ENCODE measurements around the gene MAST4.

MAST4 gene

DNA sequence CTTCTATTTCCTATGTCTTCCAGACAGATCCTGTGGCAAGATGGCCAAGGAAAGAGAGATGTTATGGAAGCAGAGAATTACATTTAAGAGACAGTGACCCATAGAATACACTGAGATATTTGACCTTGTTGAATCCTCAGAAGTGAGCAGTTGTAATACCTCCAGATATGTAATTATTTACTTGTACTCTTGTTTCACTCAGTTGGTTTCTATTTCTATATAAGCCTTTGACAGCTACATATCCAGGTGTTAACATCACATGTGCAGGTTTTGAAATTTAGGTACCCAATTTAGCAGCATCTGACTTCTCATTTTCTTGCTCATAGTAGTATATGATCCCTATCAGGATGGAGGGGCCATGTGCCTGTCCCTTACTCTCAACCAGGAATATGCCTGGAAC is 330.9 kb downstream of the MAST4 start:
- no peak for DNase-seq

DNA sequence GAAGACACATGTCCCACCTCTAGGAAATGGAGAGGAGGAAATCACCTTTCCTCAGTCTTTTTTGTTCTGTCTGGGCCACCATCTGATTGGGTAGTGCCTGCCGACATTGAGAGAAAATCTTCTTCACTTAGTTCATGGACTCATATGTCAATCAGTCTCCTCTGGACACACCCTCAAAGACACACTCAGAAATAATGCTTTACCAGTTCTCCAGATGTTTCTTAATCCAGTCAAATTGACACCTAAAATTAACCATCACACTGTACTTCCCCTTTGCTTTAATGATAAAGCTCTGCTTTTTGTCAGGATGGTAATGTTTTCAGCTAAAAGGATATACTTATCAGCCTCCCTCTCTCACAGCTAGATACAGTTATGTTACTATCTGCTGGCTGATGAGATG is 333.1 kb downstream of the MAST4 start:
- DNase-seq, result no peak

DNA sequence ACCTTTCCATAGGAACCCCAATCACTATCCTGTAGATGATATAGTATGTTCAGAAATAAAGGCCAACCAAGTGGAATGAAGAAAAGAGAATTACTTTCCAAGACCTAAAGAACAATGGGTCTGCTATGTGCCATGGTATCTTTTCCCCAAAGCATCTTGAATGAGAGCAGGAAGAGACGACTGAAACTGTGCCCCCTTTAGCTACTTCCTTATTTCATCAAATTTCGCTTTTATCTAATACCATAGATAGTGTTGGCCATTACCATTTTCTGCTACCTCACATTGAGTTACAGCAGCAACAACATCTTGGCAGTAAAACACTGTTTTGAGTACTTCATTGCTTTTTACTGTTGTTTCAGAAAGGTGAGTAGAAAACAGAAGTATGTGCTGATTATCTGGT is 333.8 kb downstream of the MAST4 start:
- DNase-seq, result no peak

DNA sequence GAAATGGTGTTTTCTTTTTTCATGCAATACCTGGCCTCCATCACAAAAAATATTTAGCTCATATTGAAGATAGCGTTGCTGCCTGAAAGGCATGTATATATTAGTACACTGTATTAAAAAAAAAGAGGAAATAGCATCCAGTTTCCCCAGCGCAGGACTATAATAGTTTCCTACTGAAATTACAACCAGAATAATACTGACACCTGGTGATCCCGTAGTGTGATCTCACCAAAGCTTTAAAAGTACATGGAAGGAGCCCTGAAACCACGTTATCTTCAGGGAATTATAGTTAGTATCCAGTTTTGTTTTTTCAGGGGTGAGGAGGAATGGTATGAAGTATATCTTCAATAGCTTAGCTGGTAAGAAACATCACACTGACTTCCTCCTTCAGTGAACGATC is 335.5 kb downstream of the MAST4 start:
- DNase-seq, result no peak

DNA sequence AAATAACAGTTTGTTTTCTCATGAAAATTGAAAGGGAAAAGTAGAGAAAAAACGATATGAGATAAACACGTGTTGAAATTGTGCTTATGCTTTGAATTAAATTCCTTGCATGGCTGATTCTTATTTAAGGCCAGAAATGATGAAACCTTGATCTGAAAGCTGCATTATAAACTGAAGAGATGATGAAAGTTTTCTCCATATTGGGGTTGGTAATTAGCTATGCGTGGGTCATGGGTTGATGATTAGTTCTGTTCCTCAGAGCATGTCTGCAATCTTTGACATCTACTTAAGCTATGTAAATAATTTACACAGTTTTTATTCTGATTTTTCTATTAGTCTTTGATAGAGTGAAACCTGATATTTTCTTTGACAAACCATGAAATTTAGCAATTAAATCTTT is 336.3 kb downstream of the MAST4 start:
- no peak for DNase-seq

DNA sequence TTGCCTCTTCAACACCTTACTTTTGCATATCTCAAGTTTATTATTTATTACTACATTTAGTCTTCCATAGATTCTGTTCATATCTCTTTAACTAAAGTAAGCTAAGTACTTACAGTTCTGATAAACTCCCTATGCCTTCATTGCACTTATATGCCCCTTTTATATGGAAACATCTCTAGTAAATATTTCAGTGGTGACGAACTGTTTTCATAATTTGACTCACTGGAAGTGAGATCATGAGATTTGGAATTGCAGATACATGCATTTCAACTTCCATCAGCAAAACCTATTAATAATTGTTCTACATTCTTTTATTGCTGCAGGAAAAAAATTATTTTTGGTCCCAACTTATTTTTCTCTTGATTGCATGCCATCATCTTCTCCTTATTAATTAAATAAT is 336.9 kb downstream of the MAST4 start:
- no peak for DNase-seq

DNA sequence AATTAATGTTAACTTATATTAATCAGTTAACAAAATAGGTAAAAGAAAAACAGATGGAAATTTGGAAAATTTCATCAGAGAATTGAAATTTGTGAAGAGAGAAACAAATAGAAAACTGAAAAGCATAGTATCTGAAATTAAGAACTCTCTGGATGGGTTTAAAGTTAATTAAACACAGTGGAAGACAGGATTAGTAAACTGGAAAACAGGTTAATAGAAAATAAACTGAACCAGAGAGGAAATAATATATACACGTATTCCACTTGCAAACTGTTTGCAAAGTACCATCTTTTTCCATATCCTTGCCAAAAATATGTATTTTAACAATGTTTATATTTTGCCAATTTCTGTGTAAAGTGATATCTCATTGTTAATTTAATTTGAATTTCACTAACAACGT is 342.9 kb downstream of the MAST4 start:
- no peak for DNase-seq

DNA sequence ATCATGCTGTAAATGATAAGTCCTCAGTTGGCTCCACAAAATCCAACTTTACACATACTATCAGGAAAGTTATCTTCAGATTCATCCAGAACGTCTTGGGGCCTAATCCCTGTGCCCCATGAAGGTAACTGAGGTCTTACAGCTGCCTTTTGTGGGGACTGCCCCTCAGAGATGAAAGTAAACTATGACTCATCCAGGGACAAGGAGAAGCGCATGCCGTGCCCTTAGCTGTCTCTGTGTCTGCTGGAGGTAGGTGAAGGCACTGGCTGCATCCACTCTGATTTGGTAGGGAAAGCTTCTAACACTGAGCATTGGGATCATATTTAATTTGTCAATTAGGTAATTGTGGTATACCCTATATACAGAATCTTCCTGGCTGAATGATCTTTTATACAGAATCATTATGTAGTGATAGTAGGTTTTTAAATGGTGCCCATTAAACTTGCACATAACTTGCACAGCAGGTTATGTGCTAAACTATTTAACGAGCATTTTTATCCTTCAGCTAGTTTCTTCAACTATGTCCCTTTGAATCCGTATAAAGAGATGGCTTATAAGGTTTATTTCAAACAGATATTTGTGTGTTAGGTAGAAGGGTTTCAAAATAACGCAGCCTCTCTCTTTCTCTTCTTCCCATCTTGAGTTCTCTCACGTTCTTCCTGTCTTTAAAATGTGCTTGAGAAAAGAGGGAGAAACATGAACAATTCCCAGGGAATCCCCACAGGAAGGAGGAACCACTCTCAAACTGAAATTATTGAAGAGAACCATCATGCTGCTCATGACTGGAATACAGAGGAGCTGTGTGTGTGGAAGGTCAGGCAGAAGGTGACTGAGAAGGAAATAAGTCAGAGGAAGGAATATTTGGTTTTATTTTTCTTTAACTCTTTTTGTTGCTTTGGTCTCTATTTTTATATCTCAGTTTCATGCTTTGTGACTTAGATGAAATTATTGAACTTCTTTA is 349.5 kb downstream of the MAST4 start:
- no peak for DNase-seq

DNA sequence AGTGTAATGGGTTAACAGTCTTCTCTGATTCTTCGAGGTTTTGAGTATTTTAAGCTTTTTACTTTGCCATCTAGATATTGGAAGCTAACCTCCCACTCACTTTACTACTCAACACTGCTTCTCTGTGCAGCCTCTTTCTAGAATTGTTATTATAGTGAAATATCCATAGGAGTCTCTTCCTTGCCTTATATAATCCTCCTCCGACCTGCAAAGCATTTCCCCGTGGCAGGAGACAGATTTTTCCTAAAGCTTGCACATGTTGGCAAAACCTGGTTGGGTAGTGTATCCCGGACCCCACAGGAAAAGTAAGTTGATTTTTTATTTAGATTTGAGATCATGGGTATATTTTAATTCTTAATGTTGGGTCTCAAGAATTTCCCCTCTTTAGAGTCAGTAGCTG is 351.3 kb downstream of the MAST4 start:
- DNase-seq, result no peak

DNA sequence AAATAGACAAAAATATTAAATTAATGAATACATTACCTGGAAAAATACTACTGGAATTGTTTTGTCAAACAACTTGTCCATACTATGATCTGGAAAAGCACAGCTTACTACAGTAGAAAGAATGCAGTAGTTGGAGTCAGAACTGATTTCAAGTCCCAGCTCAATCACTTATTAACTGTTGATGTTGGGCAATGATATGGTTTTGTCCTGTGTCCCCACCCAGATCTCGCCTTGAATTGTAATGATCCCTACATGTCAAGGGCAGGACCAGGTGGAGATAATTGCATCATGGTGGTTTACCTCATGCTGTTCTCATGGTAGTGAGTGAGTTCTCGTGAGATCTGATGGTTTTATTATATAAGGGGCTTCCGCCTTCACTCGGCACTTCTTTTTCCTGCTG is 352.9 kb downstream of the MAST4 start:
- DNase-seq, result no peak

DNA sequence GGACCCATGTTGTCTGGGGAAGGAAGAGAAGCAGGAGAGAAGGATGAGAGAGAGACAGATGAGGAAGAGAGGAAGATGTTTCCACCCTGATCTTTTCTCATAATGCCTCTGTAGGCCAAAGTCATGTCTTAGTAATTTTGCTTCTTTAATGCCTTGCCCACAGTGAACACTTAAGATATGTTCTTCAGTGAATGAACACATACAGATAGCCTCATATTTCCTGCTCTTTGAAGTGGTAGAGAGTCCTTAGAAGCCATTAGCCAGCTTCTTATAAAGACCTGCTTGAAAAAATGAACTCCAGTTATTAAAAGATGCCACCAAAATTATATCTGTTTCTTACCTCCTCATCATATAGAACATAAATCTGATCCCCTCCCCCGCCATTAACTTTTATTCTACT is 356.0 kb downstream of the MAST4 start:
- DNase-seq, result no peak

DNA sequence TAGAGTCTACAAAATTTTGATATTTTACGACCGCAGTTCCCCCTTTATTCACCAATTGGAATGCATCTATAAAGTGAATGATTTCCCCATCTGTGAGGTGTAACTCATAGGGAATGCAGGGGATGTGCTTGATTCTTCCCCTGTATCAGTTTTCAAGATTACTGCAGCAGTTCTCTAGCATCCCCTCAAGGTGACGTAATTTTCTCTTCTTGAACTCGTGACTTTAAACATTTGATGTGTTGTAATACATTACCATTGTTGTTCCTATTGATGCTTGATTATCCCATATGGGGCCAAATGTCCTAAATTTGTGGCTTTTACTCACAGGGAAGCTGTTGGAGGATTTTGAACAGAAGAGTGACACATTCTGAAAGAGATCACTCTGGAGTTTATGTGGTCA is 360.2 kb downstream of the MAST4 start:
- no peak for DNase-seq

DNA sequence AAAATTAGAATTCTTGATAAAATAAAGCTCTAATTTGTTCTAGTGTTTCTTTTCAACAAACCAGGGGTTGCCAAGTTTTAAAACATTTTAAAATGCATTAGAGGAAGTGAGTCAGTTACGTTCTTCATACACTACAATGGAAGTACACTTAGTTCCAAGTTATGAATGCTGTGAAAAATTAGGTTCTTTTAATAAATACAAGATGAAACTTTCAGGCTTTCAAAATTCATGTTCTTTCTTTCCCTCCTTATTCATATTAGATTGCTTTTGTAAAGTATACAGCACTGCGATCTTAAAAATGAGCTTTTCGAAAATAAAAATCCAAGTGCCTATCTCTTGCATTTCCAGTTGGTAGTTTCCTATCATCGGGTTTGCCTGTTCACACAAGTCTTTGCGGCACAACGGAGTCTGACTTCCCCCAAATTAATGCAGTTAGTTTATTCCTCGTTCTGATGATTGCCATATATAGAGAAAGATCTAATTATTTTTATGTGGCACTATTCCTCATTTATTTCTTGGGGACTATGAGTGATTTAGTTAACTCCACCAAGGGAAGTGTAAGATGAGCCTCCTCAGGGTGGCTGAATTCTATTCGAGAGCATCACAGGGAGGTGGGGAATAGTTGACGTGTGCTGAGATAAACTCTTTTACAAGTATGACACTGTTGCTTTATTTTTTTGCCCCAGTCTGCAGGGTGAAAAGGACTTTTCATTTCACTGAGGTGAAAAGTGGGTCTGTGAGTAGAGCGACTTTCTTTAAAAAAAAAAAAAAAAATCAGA is 362.2 kb downstream of the MAST4 start:
- no peak for DNase-seq

DNA sequence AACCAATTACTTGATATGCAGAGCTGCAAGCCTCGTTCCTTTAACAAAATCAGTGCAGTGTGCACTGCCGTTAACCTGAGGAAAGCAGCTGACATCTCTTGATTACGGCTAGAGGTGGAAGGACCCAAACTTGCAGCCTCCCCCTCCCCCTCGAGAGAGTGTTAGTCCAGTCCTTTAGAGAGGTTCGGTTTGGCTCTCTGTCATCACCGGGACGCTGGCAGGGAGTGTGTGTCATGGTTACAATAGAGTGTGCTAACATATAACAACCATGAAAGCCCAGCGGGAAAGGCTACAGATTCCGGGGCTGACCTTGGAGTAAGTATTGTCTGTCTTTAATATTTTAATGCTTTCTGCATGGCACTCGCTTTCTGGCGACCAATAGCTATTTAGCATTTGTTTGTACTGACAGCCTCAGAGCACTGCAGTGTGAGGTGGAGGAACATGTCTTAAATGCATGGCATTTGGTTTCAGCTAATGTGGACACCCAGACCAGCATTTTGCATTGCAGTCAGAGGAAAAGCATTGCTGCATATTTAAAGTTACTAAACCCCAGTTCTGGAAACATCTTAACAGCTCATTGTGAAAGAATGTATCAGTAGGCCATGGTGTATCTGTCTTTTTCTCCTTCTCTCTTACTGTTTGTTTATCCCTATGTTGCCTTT is 362.9 kb downstream of the MAST4 start:
- DNase-seq, result no peak

DNA sequence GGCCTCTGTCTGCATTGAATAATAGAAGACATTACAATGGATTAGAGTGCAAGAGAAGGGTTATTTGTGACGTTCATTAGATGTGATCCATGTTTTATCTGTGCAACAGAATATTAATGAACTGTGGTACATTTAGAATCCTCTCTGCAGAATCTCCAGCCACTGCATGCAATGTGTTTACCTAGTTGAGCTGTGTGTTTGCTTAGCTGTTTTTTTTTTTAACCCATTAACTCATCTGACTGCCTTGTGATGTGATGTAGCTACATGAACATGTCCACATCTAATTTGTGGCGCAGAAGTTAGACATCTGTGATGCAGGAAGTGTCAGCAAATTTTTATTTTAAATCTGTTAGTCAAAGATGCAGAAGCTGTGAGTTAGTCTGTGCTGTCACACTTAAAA is 363.5 kb downstream of the MAST4 start:
- no peak for DNase-seq

DNA sequence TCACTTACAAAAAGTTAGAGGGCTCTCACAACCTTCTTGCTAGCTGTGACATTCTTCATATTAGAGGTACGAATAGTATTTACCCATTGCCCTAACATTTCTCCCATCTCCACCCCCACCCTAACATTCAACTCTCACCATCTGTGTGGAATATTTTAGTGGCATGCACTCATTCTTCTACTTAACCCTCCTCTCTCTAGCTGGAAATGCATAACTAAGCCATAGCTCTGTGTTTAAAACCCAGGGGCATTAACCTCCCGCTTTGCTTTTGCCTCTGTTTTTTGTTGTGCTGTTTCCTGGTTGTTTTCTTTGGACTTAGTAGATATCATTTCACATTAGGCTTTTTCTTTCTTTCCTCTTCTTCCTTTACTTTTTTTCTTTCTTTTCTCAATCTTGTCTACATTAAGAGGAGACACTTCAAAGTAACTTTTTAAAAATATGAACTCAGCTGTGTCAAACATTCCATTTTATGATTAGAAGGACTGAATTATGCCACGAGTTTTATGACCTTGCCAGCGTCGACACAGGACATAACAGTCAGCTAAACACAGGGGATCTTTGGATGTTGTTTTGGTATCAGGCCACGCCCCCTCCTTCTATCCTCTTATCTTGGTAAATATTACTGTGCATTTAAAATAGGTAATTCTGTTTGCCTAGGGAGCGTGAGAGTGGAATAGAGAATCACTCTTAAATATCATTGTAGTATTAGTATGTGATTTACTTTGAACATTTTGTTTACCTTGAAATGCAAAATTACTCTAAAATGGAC is 364.4 kb downstream of the MAST4 start:
- DNase-seq, result no peak

DNA sequence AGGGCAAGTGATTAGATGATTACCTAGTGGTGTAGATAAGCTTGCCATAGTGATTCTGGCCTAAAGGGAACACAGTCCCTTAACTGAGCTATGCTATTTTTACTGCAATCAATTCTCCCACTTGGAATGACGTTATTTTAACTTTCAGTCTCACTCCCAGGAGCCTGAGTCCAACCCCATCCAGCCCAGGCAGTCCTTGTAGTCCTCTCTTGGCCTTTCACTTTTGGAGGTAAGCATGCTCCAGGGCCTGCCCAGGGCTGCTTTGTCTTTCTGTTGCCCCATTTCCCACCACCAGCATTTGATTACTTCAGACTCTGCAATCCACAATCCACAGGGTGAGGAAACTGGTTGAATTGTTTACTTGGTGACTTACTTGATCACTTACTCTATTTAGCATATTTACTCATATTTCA is 367.4 kb downstream of the MAST4 start:
- DNase-seq, result no peak

DNA sequence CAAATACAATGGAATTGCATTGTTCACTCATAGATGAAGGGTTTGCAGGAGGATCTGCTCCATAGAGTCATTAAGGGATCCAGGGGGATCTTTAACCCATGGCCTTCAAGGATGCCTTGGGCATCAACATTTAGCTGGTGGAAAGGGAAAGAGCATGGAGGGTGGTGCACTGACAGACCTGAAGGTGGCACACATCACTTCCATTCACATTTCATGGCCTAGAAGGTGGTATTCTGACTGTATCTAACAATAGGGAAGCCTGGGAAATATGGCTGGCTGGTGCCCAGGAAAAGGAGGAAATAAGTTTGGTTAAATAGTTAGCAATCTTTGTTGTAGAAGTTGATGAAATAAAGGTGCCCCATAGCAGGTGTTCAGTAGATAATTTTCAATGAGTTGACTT is 370.2 kb downstream of the MAST4 start:
- DNase-seq, result no peak

DNA sequence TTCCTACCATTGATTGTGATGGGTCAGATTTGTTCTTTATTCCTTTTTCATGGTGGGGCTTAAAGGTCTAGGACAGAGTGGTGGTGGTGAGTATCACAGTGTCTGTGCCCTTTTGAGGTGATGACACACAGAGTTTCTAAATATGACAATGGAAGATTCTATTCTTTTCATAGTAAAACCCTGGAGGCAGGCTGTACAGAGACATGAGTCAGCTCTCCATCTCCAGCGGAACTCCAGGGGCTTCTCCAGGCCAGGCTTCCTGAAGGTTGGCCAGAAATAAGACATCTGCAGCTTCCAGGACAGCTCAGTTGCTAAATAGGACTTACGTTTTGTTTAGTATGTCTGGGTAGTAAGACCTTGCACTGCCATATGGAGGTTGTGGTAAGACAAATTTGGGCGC is 370.9 kb downstream of the MAST4 start:
- no peak for DNase-seq

DNA sequence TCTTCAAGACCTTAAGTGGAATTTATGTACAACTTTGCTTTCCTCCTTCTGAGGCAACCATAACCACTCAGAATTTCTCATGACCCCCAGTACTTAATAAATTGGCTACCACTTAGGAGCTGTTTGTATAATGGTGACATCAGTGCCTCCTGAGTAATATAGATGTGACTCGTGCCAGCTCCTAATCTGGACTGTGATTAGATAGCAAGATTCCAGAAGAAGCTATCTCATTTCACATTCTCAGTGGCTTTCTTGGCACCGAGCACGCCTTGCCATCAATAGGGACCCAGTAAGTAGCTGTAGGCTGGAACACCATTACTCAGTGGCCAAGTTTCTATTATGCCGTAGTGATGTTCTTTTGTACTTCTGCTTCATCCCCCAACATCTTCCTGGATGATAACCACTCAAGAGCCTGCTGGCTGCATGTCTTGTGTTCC is 371.7 kb downstream of the MAST4 start:
- no peak for DNase-seq

DNA sequence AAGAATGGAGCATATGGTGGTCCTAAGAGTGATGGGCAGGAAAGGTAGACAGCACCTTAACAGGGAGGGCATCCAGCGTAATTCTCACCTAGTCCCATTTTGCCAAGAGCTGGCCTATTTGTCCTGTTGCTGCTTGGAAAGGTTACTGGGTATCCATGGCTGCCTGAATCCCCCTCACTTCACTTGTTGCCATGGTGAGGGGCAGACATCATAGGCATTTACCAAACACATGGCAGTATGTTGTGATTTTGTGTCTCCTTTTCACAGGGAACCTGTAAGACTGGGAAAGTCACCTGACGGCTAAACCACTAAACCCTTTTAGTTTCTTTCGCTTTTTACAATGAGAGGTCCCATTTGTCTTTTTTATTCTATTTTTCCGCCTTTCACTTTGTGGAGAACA is 373.3 kb downstream of the MAST4 start:
- DNase-seq, result no peak

DNA sequence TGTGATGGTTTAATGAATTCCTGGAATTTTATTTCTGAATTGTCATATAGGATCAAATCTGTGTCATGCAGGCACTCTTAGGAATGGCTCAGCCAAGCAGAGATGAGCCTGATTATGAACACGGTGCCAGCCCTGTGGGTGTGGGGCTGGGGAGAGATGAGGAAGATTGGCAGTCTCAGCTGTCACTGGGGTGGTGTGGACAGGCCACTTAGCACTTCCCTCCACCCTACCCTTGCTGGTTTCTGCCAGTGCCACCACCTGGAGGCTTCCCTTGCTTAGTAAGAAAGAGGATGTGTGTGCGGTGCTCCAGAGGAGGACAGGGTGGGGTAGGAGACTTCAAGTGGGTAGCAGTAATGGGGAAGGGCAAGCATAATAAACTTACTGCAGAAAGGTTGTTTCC is 373.8 kb downstream of the MAST4 start:
- no peak for DNase-seq

DNA sequence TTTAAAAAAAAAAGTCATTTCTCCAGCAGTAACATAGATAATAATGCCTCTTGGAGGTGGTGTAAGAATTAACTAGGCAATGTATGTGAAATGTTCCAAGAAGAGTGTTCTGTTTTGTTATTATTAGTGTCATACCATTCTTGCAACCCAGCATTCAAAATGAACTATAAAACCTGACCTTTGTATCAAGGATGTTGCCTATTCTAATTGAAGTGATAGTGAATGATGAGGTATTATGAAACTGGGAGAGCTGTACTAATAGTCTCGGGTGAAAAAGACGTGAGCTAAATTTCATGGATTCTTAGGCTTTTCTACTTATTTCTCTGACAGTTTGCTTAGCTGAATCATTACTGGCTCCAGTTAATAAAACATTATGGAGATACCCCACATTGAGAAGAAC is 375.8 kb downstream of the MAST4 start:
- no peak for DNase-seq

Data from cortex of kidney (tissue), 1 donor.